A549 (cell line): ENCODE measurements around the gene LIN37. TPM values are rescaled to one million over a fixed set of nuclear protein-coding genes. Genes with fewer than 3 reads are reported as not detected.

ENCODE experiments used
- ATAC-seq, 2 experiments: fragments of 200-7000 bp in 1 of 2; fragments of >200 bp in 1 of 2; cut with Nextera tagmentation in 1 of 2; cut with Tn5 transposase in 1 of 2; 3 replicates each; pipeline versions ENCODE4 v1.8.0 to v1.9.1; 2018 to 2020; ENCODE audit warnings: mild to moderate bottlenecking in 1 of 2, moderate library complexity in 1 of 2
- CTCF ChIA-PET: fragments of 300-600 bp; sonication (Branson Sonifier 250); formaldehyde crosslinking; extraction: SDS; loops from one replicate; lab custom pipeline; 2021; ENCODE audit warnings: antibody characterized with exemption, inconsistent platforms; lab: Yijun Ruan, JAX
- POLR2A ChIA-PET: fragments of 350-600 bp; formaldehyde crosslinking; extraction: SDS; loops from one replicate; lab custom pipeline; 2021; ENCODE audit warnings: antibody characterized with exemption, inconsistent platforms; lab: Yijun Ruan, JAX
- DNase-seq, 2 experiments: peaks; one replicate each; pipeline versions ENCODE4 v3.0.0 to v3.0.0-alpha.2; 2011 to 2016; ENCODE audit warnings: low read depth in 1 of 2, low spot score in 1 of 2
- FAIRE-seq: peaks from 2 replicates; lab custom pipeline; 2011; peaks lifted over from hg19 to GRCh38; lab: Jason Lieb, UNC
- H3K27ac ChIP-seq, 2 experiments: fragments of >200 bp; sonication (Bioruptor Twin); formaldehyde crosslinking; 3 replicates each; pipeline ENCODE4 v1.5.1; 2016 to 2017
- H3K4me1 ChIP-seq: fragments of >200 bp; sonication (Bioruptor Twin); formaldehyde crosslinking; 3 replicates; pipeline ENCODE4 v1.6.1; 2016
- H3K4me2 ChIP-seq: fragments of >200 bp; sonication (Bioruptor Twin); formaldehyde crosslinking; 3 replicates; pipeline ENCODE4 v1.6.1; 2016
- H3K4me3 ChIP-seq: fragments of >200 bp; sonication (Bioruptor Twin); formaldehyde crosslinking; 3 replicates; pipeline ENCODE4 v1.5.1; 2016
- H3K9me3 ChIP-seq: fragments of >200 bp; sonication (Bioruptor Twin); formaldehyde crosslinking; 3 replicates; pipeline ENCODE4 v1.6.1; 2016
- BHLHE40 ChIP-seq: IDR thresholded peaks from 2 replicates; pipeline ENCODE4 v1.6.1; 2012; ENCODE audit warnings: low read depth, low read length, inconsistent platforms
- CBX8 ChIP-seq: fragments of 200-600 bp; sonication (generic); IDR thresholded peaks from 2 replicates; pipeline ENCODE4 v1.6.1; 2016
- CHD2 ChIP-seq: fragments of 150-350 bp; IDR thresholded peaks from 2 replicates; pipeline ENCODE4 v1.6.1; 2014; ENCODE audit warnings: low read length; ENCODE audit not compliant: partially characterized antibody
- CTCF ChIP-seq: fragments of >200 bp; sonication (Bioruptor Twin); formaldehyde crosslinking; IDR thresholded peaks from 3 replicates; pipeline ENCODE4 v1.5.1; 2016
- E2F6 ChIP-seq: IDR thresholded peaks from 2 replicates; pipeline ENCODE4 v1.6.1; 2012; ENCODE audit warnings: low read depth, borderline replicate concordance
- EHMT2 ChIP-seq: fragments of 200-600 bp; sonication (generic); IDR thresholded peaks from 2 replicates; pipeline ENCODE4 v1.6.1; 2016; ENCODE audit warnings: antibody characterized with exemption, low read depth, mild to moderate bottlenecking, moderate library complexity
- ESRRA ChIP-seq: fragments of 150-350 bp; IDR thresholded peaks from 2 replicates; pipeline ENCODE4 v1.6.1; 2014; ENCODE audit warnings: mild to moderate bottlenecking, low read length, borderline replicate concordance
- FOSB ChIP-seq: fragments of 250-450 bp; sonication (Bioruptor Pico); IDR thresholded peaks from 2 replicates; pipeline ENCODE4 v1.5.0; 2020; ENCODE audit warnings: mild to moderate bottlenecking, moderate library complexity
- FOSL2 ChIP-seq, 2 experiments: fragments of 450-650 bp in 1 of 2; fragments of >200 bp in 1 of 2; sonication (Bioruptor Twin) in 1 of 2; formaldehyde crosslinking; IDR thresholded peaks; 2 replicates each; pipeline versions ENCODE4 v1.5.0 to v1.6.1; 2016 to 2020; ENCODE audit warnings: mild to moderate bottlenecking in 1 of 2, moderate library complexity in 1 of 2
- GATA3 ChIP-seq: IDR thresholded peaks from 2 replicates; pipeline ENCODE4 v1.6.1; 2012; ENCODE audit warnings: borderline replicate concordance
- HDAC2 ChIP-seq: fragments of 200-600 bp; sonication (generic); IDR thresholded peaks from 2 replicates; pipeline ENCODE4 v1.6.1; 2016
- HES2 ChIP-seq: fragments of >200 bp; sonication (Bioruptor Twin); formaldehyde crosslinking; IDR thresholded peaks from 2 replicates; pipeline ENCODE4 v1.6.1; 2016
- HEYL ChIP-seq: fragments of 250-450 bp; sonication (Bioruptor Pico); IDR thresholded peaks from 2 replicates; pipeline ENCODE4 v1.8.0; 2021; ENCODE audit warnings: mild to moderate bottlenecking, moderate library complexity
- HMGXB4 ChIP-seq: fragments of 250-450 bp; sonication (Bioruptor Pico); IDR thresholded peaks from 2 replicates; pipeline ENCODE4 v1.5.0; 2021; ENCODE audit warnings: mild to moderate bottlenecking, moderate library complexity, borderline replicate concordance
- HOXA7 ChIP-seq: fragments of 250-450 bp; sonication (Bioruptor Pico); IDR thresholded peaks from 2 replicates; pipeline ENCODE4 v1.5.0; 2020; ENCODE audit warnings: mild to moderate bottlenecking, moderate library complexity
- HOXB13 ChIP-seq: fragments of 250-450 bp; sonication (Bioruptor Pico); IDR thresholded peaks from 2 replicates; pipeline ENCODE4 v1.5.0; 2020; ENCODE audit warnings: low read depth, mild to moderate bottlenecking, moderate library complexity
- HOXB5 ChIP-seq: fragments of 250-450 bp; sonication (Bioruptor Pico); IDR thresholded peaks from 2 replicates; pipeline ENCODE4 v1.5.0; 2020; ENCODE audit warnings: mild to moderate bottlenecking, moderate library complexity
- KDM5A ChIP-seq: fragments of 200-600 bp; sonication (generic); IDR thresholded peaks from 2 replicates; pipeline ENCODE4 v1.6.1; 2016; ENCODE audit warnings: antibody characterized with exemption, mild to moderate bottlenecking
- MAX ChIP-seq: IDR thresholded peaks from 2 replicates; pipeline ENCODE4 v1.6.1; 2012
- MAZ ChIP-seq: fragments of 150-350 bp; IDR thresholded peaks from 2 replicates; pipeline ENCODE4 v1.6.1; 2014; ENCODE audit warnings: antibody characterized with exemption, low read depth, low read length, borderline replicate concordance
- PHF8 ChIP-seq: fragments of 200-600 bp; sonication (generic); IDR thresholded peaks from 2 replicates; pipeline ENCODE4 v1.6.1; 2016; ENCODE audit warnings: low read depth, mild to moderate bottlenecking, antibody characterized with exemption, moderate library complexity, borderline replicate concordance
- POLR2A ChIP-seq: IDR thresholded peaks from 2 replicates; pipeline ENCODE4 v1.6.1; 2012; ENCODE audit warnings: mild to moderate bottlenecking, low read length
- RFX5 ChIP-seq: fragments of 450-650 bp; IDR thresholded peaks from 2 replicates; pipeline ENCODE4 v1.7.1; 2014; ENCODE audit warnings: antibody characterized with exemption, mild to moderate bottlenecking, moderate library complexity
- SREBF2 ChIP-seq: fragments of 450-650 bp; IDR thresholded peaks from 2 replicates; pipeline ENCODE4 v1.6.1; 2014; ENCODE audit warnings: mild to moderate bottlenecking, moderate library complexity
- ZC3H11A ChIP-seq: fragments of 450-650 bp; IDR thresholded peaks from 2 replicates; pipeline ENCODE4 v1.6.1; 2014; ENCODE audit warnings: antibody characterized with exemption, mild to moderate bottlenecking
- ZSCAN20 ChIP-seq: fragments of 250-450 bp; sonication (Bioruptor Pico); IDR thresholded peaks from 2 replicates; pipeline ENCODE4 v1.8.0; 2022; ENCODE audit warnings: mild to moderate bottlenecking, moderate library complexity
- WGBS: methylation state at CpG from one replicate; pipeline ENCODE4 v1.1.6; 2017; ENCODE audit errors: missing lambda C conversion rate; 5-methylcytosine and 5-hydroxymethylcytosine counted together
- polyA plus RNA-seq, 4 experiments: library from polyadenylated mRNA; depleted of rRNA in 3 of 4; stranded (reverse); fragments of >200 nt; fragmentation: RNase III in 1 of 4; extraction: RNeasy Plus Mini Kit Qiagen cat#74134 plus additional on column Dnase treatment in 1 of 4; gene quantifications; 2 replicates in 3 of 4; 3 replicates in 1 of 4; pipeline ENCODE4 v1.2.3, GENCODE V29; 2011 to 2017

Gene LIN37
- polyA plus RNA-seq, 2 of the 4 experiments (the other 2 are of a cell fraction), result 8.1 to 23.1 TPM

- no peak overlapping the region for H3K4me2 ChIP-seq
- no peak for ATAC-seq
- TF ChIP-seq ZSCAN20 (CRISPR knock-in tag) (no peak), MAZ (no peak), HDAC2 (no peak), HOXB5 (CRISPR knock-in tag) (no peak)
- TF ChIP-seq, all 56 proteins: peak for 0
- H3K9me3 ChIP-seq, result no peaks in the 10 kb centered on the region
- ChIA-PET CTCF (interaction anchor here (0.9 to 3.0 kb wide), 7 partner anchors 9 to 206 kb away, joined by 3 to 18 read pairs (median 3); no protein-coding TSS in a partner anchor), POLR2A (no interaction called here)
- H3K4me3 ChIP-seq, result no peak overlapping the region
- no peak overlapping the region for H3K27ac ChIP-seq
- WGBS, result 94% methylated on average over 23 of the region's 23 CpGs
- no peaks in the 10 kb centered on the region for H3K4me1 ChIP-seq
- no peak for DNase-seq
- FAIRE-seq, result no peak
Measured at GRCh38 chr19:35725216-35725861, 23.0 kb upstream of the LIN37 start.

- Histone ChIP-seq H3K9me3 (no peaks in the 10 kb centered on the region), H3K27ac (no peak overlapping the region), H3K4me1 (no peaks in the 10 kb centered on the region), H3K4me2 (no peak overlapping the region)
- 94% methylated on average over 25 of the region's 25 CpGs for WGBS
- CTCF ChIA-PET, result interaction anchor here (0.6 to 3.2 kb wide), 12 partner anchors 10 to 217 kb away, joined by 3 to 32 read pairs (median 4); no protein-coding TSS in a partner anchor
- TF ChIP-seq MAZ (no peak), CHD2 (no peak), HEYL (no peak), POLR2A (no peak), SREBF2 (no peak), HOXB13 (CRISPR knock-in tag) (no peak), PHF8 (no peak), FOSL2 (IDR thresholded peaks at IDR 0.05) (no peak), FOSL2 (CRISPR knock-in tag; IDR thresholded peaks at IDR 0.05) (no peak)
- TF ChIP-seq, all 56 proteins: peak for 0
- DNase-seq (no peak), FAIRE-seq (no peak), ATAC-seq (no peak)
- H3K4me3 ChIP-seq, result no peak overlapping the region
- POLR2A ChIA-PET, result interaction anchor here (0.6 to 1.9 kb wide), 5 partner anchors 9 to 28 kb away, joined by 3 to 6 read pairs (median 4); no protein-coding TSS in a partner anchor
Measured at GRCh38 chr19:35727053-35727955, 21.1 kb upstream of the LIN37 start.

- ChIA-PET POLR2A (interaction anchor here (0.9 to 1.9 kb wide), 3 partner anchors 9 to 12 kb away, joined by 4 to 6 read pairs (median 4); no protein-coding TSS in a partner anchor), CTCF (interaction anchor here (0.9 to 3.2 kb wide), 12 partner anchors 9 to 218 kb away, joined by 3 to 32 read pairs (median 4); no protein-coding TSS in a partner anchor)
- H3K4me2 ChIP-seq, result no peak overlapping the region
- WGBS, result 93% methylated on average over 19 of the region's 19 CpGs
- no peak for FAIRE-seq
- ATAC-seq, result no peak
- H3K27ac ChIP-seq, result no peak overlapping the region
- H3K4me1 ChIP-seq, result no peaks in the 10 kb centered on the region
- H3K9me3 ChIP-seq, result no peaks in the 10 kb centered on the region
- no peak overlapping the region for H3K4me3 ChIP-seq
- no peak for DNase-seq
- no peak for TF ChIP-seq HMGXB4 (CRISPR knock-in tag)
- TF ChIP-seq GATA3, result no peak
- no peak for TF ChIP-seq BHLHE40
- no peak for TF ChIP-seq HES2
- no peak for TF ChIP-seq E2F6
- TF ChIP-seq KDM5A, result no peak
- no peak for TF ChIP-seq EHMT2
- no peak for TF ChIP-seq RFX5
- TF ChIP-seq CHD2, result no peak
- no peak for TF ChIP-seq ESRRA
- no peak for TF ChIP-seq PHF8
- TF ChIP-seq MAX, result no peak
- no peak for TF ChIP-seq CTCF
- TF ChIP-seq ZC3H11A, result no peak
- no peak for TF ChIP-seq FOSB (CRISPR knock-in tag)
- TF ChIP-seq CBX8, result no peak
- TF ChIP-seq HOXA7 (CRISPR knock-in tag), result no peak
Measured at GRCh38 chr19:35727956-35728706, 20.2 kb upstream of the LIN37 start.
